ENCODE measurements around the gene NXPE3.
"Not testable (repeated sequence)": the region's sequence is repeated elsewhere in the genome, so short reads cannot be mapped to it uniquely, and the experiment has no call there.

NXPE3 gene

DNA sequence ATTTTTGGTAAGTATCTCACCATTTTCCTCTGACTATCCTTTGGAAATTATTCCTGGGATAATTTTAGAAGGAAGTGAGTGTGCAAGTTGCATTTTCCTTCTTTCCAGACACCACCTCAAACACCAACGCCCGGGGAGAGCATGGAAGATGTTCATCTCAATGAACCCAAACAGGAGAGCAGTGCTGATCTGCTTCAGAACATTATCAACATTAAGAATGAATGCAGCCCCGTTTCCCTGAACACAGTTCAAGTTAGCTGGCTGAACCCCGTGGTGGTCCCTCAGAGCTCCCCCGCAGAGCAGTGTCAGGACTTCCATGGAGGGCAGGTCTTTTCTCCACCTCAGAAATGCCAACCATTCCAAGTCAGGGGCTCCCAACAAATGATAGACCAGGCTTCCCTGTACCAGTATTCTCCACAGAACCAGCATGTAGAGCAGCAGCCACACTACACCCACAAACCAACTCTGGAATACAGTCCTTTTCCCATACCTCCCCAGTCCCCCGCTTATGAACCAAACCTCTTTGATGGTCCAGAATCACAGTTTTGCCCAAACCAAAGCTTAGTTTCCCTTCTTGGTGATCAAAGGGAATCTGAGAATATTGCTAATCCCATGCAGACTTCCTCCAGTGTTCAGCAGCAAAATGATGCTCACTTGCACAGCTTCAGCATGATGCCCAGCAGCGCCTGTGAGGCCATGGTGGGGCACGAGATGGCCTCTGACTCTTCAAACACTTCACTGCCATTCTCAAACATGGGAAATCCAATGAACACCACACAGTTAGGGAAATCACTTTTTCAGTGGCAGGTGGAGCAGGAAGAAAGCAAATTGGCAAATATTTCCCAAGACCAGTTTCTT lies 74.2 kb downstream of the NXPE3 start:
- DNase-seq: no peak

DNA sequence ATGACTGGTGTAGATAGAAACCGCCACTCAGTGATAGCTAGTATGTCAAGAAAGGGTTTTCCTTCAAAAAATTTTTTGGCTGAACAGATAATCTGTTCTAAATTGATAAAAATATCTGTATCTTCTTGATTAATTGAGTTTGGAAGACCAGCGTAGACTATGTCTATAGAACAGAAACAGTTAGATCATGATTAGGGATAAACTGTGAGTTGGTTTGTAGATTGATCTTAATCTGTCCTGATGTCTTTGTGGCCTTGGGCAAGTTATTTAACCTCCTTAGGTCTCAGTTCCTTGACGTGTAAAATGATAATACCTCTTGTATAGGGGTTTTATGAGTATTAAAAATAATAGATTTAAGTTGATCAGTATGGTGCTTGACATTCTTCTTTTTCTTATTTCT lies 75.0 kb downstream of the NXPE3 start:
- DNase-seq: no peak

DNA sequence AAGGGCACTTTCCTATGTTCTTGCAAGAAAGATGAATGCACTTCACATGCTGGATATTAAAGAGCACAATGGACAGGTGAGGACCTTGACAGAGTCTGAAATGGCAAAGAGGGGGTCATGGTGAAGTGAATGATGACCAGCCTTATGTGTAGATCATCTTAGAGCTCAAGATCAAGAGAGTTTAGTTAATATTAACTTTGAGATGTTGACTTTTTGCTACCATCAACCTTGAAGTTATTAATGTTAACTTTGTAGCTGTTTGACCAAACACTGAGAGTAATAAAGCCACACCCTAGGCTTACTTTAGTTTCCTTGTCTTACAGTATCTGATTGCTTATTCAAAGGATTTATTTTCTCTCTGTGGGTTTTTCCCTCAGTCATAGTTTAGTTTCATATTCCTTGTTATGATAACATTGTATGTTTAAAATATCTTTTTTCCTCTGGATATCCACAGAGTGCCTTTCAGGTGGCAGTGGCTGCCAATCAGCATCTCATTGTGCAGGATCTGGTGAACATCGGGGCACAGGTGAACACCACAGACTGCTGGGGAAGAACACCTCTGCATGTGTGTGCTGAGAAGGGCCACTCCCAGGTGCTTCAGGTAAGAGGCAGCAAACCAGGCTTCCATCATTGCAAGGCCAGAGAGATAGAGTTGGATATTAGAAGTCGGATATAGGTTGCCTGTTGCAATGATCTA lies 75.7 kb downstream of the NXPE3 start:
- DNase-seq: no peak

DNA sequence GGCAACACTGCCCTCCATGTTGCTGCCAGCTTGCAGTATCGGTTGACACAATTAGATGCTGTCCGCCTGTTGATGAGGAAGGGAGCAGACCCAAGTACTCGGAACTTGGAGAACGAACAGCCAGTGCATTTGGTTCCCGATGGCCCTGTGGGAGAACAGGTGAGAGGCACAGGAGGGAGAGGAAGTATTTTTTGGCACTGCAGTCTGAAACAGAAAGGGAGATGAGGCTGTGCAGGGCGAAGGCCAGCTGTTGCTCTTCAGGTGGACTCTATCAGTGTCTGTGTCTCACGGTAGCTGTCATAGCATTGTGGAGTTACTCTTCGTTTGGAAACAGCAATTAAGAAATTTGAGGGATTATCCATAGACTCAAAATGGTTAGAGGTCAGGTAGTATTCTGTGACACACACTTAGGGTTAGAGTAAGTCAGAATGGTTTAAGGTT lies 78.3 kb downstream of the NXPE3 start:
- DNase-seq: no peak

DNA sequence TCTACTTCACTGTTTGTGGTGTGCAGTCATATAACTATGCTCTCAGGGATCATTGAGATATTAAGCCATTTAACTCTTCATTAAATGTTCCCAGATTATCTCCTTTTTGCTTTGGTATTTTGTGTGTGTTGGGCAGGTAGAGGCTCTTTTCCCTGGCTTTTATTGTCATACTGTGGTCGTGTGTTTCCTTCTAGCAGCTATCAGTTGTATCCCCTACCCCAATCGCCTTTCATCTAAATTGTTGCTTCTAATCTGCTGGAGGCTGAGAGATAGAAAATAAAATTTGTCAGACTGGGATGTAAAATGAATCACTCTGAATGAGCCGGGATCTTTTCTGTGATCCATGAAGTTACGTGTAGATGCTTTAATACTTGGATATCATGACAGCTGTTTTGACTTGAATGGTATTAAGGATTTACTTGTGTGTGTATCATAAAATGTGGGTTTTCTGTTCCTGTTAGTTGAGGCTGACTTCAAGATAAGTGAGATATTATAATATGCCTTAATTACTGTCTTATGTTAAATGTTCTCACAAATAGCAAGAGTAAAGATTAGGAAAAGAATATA lies 79.5 kb downstream of the NXPE3 start:
- DNase-seq: no peak

DNA sequence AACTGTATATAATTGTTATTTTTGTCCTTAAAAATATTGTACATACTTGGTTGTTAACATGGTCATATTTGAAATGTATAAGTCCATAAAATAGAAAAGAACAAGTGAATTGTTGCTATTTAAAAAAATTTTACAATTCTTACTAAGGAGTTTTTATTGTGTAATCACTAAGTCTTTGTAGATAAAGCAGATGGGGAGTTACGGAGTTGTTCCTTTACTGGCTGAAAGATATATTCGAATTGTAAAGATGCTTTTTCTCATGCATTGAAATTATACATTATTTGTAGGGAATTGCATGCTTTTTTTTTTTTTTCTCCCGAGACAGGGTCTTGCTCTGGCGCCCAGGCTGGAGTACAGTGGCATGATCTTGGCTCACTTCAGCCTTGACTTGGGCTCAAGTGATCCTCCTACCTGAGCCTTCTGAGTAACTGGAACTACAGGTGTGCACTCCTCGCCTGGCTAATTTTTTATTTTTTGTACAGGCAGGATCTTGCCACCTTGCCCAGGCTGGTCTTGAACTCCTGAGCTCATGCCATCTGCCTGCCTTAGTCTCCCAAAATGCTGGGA lies 81.0 kb downstream of the NXPE3 start:
- no peak for DNase-seq

DNA sequence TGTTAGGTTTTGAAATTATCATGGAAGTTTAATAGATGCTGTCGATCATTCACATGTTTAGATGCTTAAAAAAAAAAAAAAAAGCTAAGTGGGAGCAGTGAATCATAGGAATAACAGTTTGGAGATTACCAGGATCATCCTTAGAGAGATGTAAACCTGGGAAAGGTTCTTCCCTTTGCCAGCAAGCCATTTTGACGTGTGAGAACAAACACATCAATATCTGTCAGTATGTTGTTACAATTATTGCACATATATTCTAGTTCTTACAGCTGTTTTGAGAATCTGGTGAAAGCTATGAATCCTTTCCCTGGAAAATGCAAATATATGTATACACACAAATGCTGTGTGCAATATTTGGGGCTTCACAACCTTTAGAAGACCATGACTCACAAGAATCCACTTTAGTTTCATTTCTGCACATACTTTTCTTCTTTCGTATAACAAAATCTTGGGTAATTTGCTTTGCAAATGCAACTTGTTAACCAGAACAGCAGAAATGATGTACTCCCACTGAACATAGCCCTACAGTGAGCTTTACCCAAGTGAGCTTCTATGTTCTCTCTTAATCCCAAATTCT lies 82.3 kb downstream of the NXPE3 start:
- DNase-seq: no peak

DNA sequence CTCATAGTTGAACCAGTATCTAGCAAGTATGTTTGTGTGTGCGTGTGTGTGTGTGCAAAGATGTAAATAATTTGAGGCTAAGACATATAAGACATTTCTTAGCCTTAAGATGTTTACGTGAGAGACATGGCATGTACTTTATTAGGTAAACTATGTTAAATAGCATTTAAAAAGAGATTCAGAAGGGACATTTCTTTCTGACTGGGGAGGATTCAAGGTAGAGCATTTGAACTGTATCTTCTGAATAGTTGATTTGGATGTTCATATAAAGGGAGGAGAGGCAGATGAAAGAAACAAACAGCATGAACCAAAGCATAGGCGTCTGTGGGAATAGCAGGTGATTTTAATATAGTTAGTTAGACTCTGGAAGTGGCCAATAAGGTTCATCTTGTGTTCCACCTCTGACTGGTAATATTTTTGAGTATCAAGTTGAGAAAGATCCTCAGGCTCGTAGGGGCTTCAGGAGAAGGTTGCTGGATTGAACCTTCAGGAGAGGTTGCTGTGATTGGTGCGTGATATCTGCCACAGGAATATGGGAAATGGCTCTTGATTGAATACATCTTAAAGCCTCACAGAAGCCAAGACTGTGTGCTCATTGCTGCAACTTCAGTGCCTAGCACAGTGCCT lies 82.9 kb downstream of the NXPE3 start:
- DNase-seq: no peak

DNA sequence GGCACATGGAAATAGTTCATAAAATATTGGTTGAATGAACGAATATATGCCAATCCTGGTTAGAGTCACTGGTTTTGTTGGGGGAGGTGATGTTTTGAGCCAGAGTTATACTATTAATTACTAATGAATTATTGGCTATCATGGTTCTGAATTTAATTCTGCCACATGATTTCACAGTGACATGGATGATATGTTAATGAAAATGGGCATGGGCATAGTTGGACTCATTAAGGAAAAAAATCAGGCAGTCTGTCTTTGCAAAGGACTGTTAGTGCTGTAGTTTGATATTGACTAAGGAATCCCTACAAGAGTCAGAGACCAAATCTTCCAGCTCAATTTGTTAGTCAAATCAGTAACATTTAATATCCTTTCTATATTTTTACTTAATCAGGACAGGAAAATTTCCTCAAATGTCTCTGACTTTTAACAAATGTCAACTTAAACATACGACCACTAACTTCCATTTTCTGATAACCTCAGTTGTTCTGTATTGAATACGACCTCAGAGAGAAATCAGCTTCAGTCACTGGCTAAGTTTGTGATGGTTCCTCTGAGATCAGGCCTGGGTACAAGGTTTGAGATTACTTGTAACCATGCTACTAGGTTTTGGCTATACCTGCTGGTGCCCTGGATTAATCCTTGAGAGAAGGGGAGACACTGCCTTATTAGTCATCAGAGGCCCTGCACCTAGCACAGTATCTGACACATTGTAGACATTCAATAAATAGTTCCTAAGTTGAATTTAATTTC lies 83.6 kb downstream of the NXPE3 start:
- DNase-seq: no peak

DNA sequence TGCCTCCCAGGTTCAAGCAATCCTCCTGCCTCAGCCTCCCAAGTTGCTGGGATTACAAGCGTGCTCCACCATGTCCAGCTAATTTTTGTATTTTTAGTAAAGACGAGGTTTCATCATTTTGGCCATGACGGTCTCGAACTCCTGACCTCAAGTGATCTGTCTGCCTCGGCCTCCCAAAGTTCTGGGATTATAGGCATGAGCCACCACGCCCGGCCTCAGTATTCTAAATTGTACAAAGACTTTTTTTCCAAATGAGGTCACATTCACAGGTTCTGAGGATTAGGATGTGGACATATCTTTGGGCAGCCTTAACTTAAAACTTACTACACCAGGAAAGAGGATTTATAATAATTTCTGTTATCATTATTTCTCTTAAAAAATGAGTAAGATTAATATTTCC lies 85.9 kb downstream of the NXPE3 start:
- not testable (repeated sequence) for DNase-seq

DNA sequence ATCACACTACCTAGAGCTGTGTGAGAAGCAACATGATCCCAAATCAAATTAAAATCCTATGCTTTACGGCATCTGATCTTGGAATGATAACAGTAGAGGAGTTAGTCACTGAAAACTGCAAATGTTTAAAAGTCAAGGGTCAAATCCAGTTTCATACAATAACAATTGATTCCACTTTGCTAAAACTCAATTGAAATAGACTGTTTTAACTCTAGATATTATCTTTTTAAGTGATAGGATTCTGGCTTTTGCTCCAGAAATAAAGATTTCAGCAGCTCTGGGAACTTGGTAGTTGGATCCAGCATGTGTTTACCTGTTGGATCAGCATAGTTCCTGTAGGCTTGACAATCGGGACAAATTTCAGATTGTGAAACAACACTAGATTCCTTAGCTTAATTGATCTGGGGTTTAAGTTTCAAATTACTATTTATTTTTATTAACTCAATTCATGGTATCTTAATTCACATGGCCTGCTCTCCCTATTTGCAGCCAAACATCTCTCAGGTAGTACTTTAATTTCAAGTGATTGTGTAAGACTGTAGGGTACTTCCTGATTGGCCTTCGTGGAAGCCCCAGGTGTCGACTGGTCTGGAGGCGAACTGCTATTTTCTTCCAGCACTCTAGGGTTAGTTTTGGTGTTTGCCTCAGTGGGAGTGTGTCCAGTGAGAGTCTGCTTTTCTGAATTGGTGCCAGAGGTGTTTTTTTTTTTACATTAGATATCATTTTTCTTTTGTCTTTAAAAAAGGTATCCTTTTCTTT lies 86.9 kb downstream of the NXPE3 start:
- DNase-seq: no peak

DNA sequence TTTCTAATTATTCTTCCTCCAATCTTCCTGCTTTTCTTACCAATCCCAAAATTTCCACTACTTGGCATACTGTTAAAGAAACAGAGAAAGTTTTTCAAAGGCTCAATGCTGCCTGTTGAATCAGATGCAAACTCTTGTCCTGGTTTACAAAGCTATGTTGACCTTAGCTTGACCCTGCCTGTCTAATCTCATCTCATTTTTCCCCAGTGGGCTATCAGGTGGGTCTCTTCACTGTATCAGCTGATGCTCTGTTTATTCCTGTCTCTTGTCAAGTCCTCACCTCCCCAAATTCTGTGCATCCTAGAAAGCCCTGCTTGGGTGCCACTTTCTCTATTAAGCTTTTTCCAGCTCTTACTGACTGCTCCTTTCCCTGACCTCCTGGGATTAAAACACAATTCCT lies 88.5 kb downstream of the NXPE3 start:
- no peak for DNase-seq

DNA sequence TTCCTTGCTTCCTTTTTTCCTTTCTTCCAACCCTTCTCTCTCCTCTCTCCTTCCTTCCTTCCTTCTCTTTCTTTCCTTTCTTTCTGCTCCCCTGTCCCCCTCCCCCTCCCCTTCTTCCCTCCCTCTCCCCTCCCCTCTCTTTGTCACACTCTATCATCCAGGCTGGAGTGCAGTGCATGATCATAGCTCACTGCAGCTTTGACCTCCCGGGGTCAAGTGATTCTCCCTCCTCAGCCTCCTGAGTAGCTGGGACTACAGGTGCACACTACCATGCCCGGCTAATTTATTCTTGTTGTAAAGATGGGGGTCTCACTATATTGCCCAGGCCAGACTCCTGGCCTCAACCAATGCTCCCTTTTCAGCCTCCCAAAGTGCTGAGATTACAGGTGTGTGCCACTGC lies 89.0 kb downstream of the NXPE3 start:
- DNase-seq: no peak

DNA sequence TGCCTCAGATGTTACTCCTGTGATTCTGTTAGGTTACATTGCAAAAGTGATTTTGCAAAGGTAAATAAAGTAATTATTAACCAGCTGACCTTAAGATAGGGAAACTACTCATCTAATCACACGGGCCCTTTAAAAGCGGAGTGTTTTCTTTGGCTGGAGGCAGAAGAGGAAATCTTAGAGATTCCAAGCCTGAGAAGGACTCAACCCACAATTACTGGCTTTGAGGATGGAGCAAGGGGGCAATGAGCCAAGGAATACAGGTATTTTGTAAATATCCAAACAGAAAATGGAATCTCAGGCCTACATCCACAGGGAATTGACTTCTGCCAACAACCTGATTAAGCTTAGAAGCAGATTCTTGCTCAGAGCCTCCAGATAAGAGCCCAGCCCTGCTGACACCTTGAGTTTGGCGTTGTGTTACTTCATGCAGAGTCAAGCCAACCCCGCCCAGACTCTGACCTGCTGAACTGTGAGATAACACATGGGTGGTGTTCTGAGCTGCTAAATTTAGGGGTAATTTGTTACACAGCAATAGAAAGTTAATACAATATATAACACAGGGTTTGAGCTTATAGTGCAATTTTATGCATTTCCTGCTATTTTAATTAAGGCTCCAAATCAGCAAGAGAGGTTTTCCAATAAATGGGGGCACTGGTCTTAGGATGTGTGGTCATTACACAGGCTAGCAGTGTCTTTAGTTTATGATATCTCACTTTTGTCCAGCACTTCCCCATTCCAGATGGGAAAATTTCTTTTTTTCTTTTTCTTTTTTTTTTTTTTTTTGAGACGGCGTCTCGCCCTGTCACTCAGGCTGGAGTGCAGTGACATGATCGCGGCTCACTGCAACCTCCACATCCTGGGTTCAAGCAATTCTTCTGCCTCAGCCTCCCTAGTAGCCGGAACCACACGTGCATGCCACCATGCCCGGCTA lies 89.8 kb downstream of the NXPE3 start:
- no peak for DNase-seq

DNA sequence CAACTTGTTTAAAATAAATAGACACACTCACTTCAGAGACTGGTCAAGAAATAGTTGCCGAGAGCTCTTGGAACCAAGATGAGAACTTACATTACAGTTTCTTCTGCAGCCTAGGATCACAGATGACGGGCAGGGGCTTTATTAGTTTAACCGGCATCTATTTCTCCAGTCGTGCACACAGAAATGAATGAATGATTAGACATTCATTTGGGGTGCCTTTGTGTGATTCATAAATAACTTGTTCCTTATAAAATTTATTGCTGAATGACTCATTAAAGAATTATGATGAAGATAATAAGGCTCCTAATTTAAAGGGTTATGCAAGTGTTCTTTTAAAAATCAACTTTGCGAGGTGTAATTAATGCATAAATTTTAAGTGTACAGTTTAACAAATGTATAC lies 91.1 kb downstream of the NXPE3 start:
- no peak for DNase-seq

DNA sequence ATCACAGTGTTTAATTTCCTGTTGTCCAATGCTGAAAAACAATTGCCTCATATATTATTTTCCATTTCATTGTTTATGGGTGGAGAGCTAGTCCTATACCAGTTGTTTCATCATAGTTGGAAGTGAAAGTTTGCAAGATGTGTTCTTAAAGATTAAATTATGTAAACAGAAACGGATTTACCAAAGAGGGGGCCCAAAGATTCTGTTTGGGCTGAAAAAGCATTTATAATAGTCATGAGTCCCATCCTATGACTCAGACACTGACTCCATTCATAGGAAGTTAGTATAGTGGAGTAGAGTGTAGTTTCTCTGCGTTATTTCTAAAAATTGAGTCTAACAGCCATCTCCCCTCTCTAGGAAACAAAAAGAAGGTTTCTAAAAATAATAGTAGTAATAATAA lies 94.6 kb downstream of the NXPE3 start:
- no peak for DNase-seq

DNA sequence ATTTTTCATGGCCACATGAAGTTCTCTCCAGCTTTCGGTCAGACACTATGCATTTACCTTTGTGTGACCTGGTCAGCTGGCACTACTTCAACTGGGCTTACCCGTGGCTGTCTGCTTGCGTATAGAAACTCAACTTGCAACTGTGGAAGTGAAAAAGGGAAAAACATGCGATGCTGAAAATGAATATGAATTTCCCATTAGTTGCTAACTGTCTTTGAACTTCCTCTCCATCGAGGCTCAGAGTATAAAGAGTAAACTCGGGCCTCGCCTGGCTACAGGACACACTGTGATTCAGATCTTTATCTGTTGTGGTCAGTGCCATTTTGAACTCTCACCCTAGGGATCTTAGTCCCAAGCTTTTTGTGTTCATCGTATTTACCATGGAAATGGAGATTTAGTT lies 97.1 kb downstream of the NXPE3 start:
- DNase-seq: no peak

Measured in retina (tissue), 1 donor.